ENCODE data around the gene EPC2.
"Not testable (repeated sequence)": the region's sequence is repeated elsewhere in the genome, so short reads cannot be mapped to it uniquely, and the experiment has no call there.

Gene EPC2

GRCh38 chr2:148656516-148656915 lies 12.0 kb downstream of the EPC2 start:
- TF ChIP-seq CTCF (IDR thresholded peaks at IDR 0.05; ENCODE audit: control insufficient read depth, insufficient read depth, low read depth, low read length, missing control alignments): no peak
- DNase-seq (ENCODE audit: low read depth): no peak
- no peak overlapping the region for H3K4me3 ChIP-seq (ENCODE audit: control insufficient read depth, low read depth, low read length)

GRCh38 chr2:148658807-148659722 lies 14.5 kb downstream of the EPC2 start:
- no peak for DNase-seq (ENCODE audit: low read depth)
- H3K4me3 ChIP-seq (ENCODE audit: control insufficient read depth, low read depth, low read length): no peak overlapping the region
- TF ChIP-seq CTCF (IDR thresholded peaks at IDR 0.05; ENCODE audit: control insufficient read depth, insufficient read depth, low read depth, low read length, missing control alignments): no peak

- no peak for TF ChIP-seq CTCF (IDR thresholded peaks at IDR 0.05; ENCODE audit: control insufficient read depth, insufficient read depth, low read depth, low read length, missing control alignments)
- no peak for DNase-seq (ENCODE audit: low read depth)
- no peak overlapping the region for H3K4me3 ChIP-seq (ENCODE audit: control insufficient read depth, low read depth, low read length)
These were observed 16.4 kb downstream of the EPC2 start for GRCh38 chr2:148660999-148661398.

- not testable (repeated sequence) for H3K4me3 ChIP-seq (ENCODE audit: control insufficient read depth, low read depth, low read length); DNase-seq (ENCODE audit: low read depth)
These were observed 17.8 kb downstream of the EPC2 start for GRCh38 chr2:148662332-148662731.

- no peak overlapping the region for H3K4me3 ChIP-seq (ENCODE audit: control insufficient read depth, low read depth, low read length)
- DNase-seq (ENCODE audit: low read depth): no peak
- no peak for TF ChIP-seq CTCF (IDR thresholded peaks at IDR 0.05; ENCODE audit: control insufficient read depth, insufficient read depth, low read depth, low read length, missing control alignments)
These were observed 19.7 kb downstream of the EPC2 start for GRCh38 chr2:148664229-148664628.

- no peak overlapping the region for H3K4me3 ChIP-seq (ENCODE audit: control insufficient read depth, low read depth, low read length)
- TF ChIP-seq CTCF (IDR thresholded peaks at IDR 0.05; ENCODE audit: control insufficient read depth, insufficient read depth, low read depth, low read length, missing control alignments): no peak
- DNase-seq (ENCODE audit: low read depth): no peak
These were observed 22.0 kb downstream of the EPC2 start for GRCh38 chr2:148666555-148666954.

GRCh38 chr2:148667113-148667836 lies 22.7 kb downstream of the EPC2 start:
- DNase-seq (ENCODE audit: low read depth): no peak
- H3K4me3 ChIP-seq (ENCODE audit: control insufficient read depth, low read depth, low read length): no peak overlapping the region
- TF ChIP-seq CTCF (IDR thresholded peaks at IDR 0.05; ENCODE audit: control insufficient read depth, insufficient read depth, low read depth, low read length, missing control alignments): no peak
